Colonic mucosa (tissue), 4 donors: ENCODE results near the gene ZNF320. TPM values are rescaled to one million over a fixed set of nuclear protein-coding genes. Genes with fewer than 3 reads are reported as not detected.
A peak's percentile ranks its signal among the peaks of the same experiment; 100 is the strongest.
"Not testable (repeated sequence)": the region's sequence is repeated elsewhere in the genome, so short reads cannot be mapped to it uniquely, and the experiment has no call there.

Experiments
- DNase-seq: peaks from one replicate; pipeline ENCODE4 v3.0.0-alpha.2; 2020
- H3K27ac ChIP-seq: fragments of 200-600 bp; one replicate; pipeline ENCODE4 v1.8.0; 2021
- H3K27me3 ChIP-seq: fragments of 200-600 bp; one replicate; pipeline ENCODE4 v1.8.0; 2021
- H3K36me3 ChIP-seq: fragments of 200-600 bp; one replicate; pipeline ENCODE4 v1.8.0; 2021
- H3K4me1 ChIP-seq: fragments of 200-600 bp; one replicate; pipeline ENCODE4 v1.8.0; 2021; ENCODE audit warnings: mild to moderate bottlenecking
- H3K4me3 ChIP-seq: fragments of 200-600 bp; one replicate; pipeline ENCODE4 v1.8.0; 2021
- H3K9ac ChIP-seq, 2 donors: one replicate each; pipeline ENCODE4 v1.7.0; 2013; ENCODE audit warnings: control low read depth in 2 of 2, low read depth in 2 of 2, low read length in 2 of 2
- H3K9me3 ChIP-seq: fragments of 200-600 bp; one replicate; pipeline ENCODE4 v1.8.0; 2021
- intact Hi-C: fragments of 100-400 bp; cut with DNase I; formaldehyde crosslinking; loops from one replicate; pipeline ENCODE4 v1.14.1; 2022
- total RNA-seq, 2 donors: library from RNA; stranded (reverse); fragmentation: NEBNext Ultra II Directional in 1 of 2; extraction: Animal tissue kit (Norgen Biotek cat#: 25700) in 1 of 2; gene quantifications; one replicate each; pipeline ENCODE4 v1.2.1, GENCODE V29; 2021
- TF ChIP-seq, protein P1 (sequence below): fragments of 200-600 bp; IDR thresholded peaks from one replicate; pipeline ENCODE4 v1.8.0; 2022; ENCODE audit warnings: antibody characterized with exemption, mild to moderate bottlenecking
- donor health status: healthy.
- donor health status: DM: no; HTN: no; CAD: no.
- donor health status: DM: no; HTN: no; CAD: no.

ZNF320 gene
- 10 to 100 TPM in 1 of 2 donors, 1 to 10 TPM in 1; 4.6 to 21.3 TPM for total RNA-seq

DNA sequence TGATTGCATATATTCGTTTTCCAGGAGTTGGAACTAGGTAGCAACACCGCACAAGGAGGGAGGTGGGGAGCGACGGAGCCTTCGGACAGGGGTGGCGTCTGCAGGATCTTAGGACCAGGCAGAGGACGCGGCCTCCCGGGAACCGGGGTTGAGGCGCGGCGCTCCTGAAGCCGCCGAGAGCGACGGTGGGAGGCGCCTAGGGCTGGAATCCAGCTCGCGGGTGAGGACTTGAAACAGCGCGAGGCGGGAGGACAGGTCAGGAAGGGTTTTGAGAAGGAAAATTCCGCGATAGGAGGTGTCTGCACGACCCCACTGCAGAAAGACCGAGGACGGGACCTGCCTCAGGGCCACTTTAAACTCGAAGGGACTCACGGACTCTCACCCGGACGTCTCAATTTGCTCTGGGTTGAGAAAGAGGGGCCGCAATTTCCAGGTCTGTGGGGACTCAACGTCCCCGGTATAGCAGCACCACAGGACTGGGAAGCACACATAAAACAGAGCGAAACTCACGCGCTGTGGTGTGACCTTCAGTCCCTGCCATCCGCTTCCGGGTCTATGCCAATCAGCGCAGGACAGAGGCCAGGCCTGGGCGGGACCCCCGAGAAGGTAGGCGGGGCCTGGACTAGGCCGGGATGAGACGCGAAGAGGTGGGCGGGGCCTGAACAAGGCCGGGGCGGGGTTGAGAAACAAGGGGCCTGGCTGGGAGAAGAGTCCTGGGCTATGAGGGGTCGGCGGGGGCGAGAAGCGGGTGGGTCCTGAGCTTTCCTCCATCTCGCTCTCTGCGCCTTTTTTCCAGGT, at the start of gene ZNF320:
ZNF320 (minus strand) TSS at position 498 of the 798 bp plus-strand sequence. CDS start 7,380 bp downstream, outside the sequence.
- Histone ChIP-seq H3K9me3 (no peaks in the 10 kb centered on the region), H3K27me3 (no peaks in the 10 kb centered on the region), H3K27ac (peak within 1 kb of the TSS; percentile 96), H3K36me3 (no peaks in the 10 kb centered on the region), H3K4me3 (peak within 1 kb of the TSS; percentile 78), H3K9ac (peak within 1 kb of the TSS; percentile 77 to 88), H3K4me1 (no peaks in the 10 kb centered on the region)
- TF ChIP-seq, protein P1, sequence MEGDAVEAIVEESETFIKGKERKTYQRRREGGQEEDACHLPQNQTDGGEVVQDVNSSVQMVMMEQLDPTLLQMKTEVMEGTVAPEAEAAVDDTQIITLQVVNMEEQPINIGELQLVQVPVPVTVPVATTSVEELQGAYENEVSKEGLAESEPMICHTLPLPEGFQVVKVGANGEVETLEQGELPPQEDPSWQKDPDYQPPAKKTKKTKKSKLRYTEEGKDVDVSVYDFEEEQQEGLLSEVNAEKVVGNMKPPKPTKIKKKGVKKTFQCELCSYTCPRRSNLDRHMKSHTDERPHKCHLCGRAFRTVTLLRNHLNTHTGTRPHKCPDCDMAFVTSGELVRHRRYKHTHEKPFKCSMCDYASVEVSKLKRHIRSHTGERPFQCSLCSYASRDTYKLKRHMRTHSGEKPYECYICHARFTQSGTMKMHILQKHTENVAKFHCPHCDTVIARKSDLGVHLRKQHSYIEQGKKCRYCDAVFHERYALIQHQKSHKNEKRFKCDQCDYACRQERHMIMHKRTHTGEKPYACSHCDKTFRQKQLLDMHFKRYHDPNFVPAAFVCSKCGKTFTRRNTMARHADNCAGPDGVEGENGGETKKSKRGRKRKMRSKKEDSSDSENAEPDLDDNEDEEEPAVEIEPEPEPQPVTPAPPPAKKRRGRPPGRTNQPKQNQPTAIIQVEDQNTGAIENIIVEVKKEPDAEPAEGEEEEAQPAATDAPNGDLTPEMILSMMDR, result no peak
- peak; percentile 97 for DNase-seq
- intact Hi-C loops, result no loop called here

DNA sequence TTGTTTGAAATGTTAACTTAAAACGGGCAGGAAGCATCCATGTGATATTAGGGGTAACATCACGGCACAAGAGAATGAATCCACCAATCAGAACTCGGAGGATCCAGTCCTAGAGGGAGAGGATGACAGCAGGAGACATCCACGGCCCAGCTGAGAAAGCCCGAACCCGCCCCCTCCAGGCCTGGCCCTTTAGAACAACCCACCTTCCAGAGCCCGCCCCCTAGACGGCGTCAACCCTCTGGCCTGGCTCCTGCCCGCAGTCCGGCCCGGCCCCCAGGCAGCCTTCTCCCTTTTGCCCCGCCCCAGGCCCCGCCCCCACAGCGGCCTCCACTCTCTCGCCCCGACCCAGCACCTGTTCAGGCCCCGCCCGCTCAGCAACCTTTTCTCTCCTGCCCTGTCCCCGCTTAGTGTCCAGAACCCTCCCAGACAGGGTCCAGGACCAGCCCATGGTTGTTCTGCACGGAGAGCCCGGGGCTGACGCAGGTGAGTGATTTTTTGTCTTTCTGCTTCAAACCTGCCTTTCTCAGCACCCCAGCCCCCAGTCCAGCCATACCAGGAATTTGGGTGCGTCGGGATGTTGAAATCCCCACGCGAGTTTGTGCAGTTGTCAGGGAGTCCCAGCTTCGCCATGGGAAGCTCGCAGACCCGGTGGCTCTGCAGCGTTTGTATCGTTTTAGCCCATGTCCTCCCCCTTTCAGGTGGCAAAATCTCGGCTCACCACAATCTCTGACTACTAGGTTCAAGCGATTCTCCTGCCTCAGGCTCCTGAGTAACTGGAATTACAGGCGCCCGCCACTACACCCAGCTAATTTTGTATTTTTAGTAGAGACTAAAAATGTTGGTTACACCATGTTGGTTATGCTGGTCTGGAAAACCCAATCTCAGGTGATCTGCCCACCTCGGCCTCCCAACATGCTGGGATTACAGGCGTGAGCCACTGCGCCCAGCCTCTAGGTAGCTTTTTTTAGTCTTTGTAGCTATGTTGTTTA, 49.2 kb upstream of the ZNF320 start:
- Histone ChIP-seq H3K36me3 (peaks cover 9% of the 10 kb centered on the region), H3K4me1 (peaks cover 5% of the 10 kb centered on the region), H3K27me3 (no peaks in the 10 kb centered on the region), H3K27ac (no peak overlapping the region), H3K9me3 (peaks cover 19% of the 10 kb centered on the region), H3K9ac (no peak overlapping the region), H3K4me3 (no peak overlapping the region)
- intact Hi-C loops, result no loop called here
- TF ChIP-seq, protein P1, result no peak
- no peak for DNase-seq

DNA sequence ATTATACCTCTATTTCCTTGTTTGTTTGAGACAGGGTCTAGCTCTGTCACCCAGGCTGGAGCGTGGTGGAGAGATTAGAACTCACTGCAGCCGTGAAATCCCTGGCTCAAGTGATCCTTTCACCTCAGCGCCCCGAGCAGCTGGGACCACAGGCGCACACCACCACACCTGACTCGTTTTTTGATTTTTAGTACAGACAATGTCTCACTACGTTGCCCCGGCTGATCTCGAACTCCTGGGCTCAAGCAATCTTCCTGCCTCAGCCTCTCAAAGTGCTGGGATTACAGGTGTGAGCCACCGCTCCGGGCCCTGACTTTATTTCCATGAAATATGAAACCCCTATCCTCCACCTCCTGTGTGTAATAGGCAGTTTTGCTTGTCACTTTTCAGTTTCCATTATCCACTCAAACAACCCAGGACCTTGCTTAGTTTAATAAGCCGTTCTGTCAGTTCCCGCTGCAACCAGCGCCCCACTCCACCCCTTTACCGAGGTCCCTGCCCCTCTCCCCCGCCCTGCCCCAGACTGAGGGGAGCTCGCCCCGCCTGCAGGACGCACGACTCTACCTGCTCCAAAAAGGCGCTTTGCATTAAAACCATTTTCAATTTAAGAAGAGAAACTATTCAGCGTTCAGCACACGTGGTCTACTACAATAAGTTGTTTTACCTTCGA, 48.4 kb upstream of the ZNF320 start:
- H3K4me1 ChIP-seq, result peaks cover 5% of the 10 kb centered on the region
- H3K9ac ChIP-seq, result peak overlapping the region in 1 of 2 donors; percentile 4
- H3K4me3 ChIP-seq, result no peak overlapping the region
- no peak overlapping the region for H3K27ac ChIP-seq
- no peak for DNase-seq
- intact Hi-C loops, result no loop called here
- TF ChIP-seq, protein P1, result no peak
- H3K36me3 ChIP-seq, result peaks cover 2% of the 10 kb centered on the region
- H3K27me3 ChIP-seq, result no peaks in the 10 kb centered on the region
- H3K9me3 ChIP-seq, result peaks cover 19% of the 10 kb centered on the region

GRCh38 chr19:52944703-52945493, 47.5 kb upstream of the ZNF320 start:
- H3K9ac ChIP-seq, result peak overlapping the region in 1 of 2 donors; percentile 4
- H3K36me3 ChIP-seq, H3K4me1 ChIP-seq, intact Hi-C loops, H3K27me3 ChIP-seq, H3K4me3 ChIP-seq, H3K27ac ChIP-seq: not testable (repeated sequence)
- peaks cover 17% of the 10 kb centered on the region for H3K9me3 ChIP-seq
- peak; percentile 56 for DNase-seq

DNA sequence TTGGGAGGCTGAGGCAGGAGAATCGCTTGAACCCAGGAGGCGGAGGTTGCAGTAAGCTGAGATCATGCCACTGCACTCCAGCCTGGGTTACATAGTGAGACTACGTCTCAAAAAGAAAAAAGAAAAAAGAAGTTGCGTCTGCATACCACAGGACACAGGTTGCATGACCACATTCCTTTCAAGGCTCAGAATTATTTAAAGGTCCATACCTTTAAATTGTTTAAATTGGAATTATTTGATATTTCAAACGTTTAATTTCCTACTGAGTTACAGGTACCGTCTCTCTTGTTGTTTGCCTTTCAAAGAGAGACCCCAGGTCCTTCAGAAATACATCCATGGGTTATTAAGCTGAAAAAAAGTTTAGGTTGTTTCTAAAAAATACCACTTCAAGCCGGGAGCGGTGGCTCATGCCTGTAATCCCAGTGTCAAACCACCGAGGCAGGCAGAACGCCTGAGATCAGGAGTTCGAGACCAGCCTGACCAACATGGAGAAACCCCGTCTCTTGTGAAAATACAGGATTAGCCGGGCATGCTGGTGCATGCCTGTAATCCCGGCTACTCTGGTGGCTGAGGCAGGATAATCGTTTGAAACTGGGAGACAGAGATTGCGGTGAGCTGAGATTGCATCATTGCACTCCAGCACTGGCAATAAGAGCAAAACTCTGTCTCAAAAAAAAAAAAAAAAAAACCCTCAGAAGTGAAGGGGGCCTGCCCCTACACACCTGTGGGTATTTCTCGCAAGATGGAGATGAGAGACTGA, 46.6 kb upstream of the ZNF320 start:
- no peaks in the 10 kb centered on the region for H3K27me3 ChIP-seq
- peaks cover 9% of the 10 kb centered on the region for H3K9me3 ChIP-seq
- TF ChIP-seq, protein P1, result no peak
- no peak overlapping the region for H3K27ac ChIP-seq
- intact Hi-C loops, result loop anchor here (2.0 kb wide), 1 partner anchor 17 kb away; no protein-coding TSS in a partner anchor
- no peak overlapping the region for H3K4me3 ChIP-seq
- DNase-seq, result no peak
- H3K36me3 ChIP-seq, result no peaks in the 10 kb centered on the region
- H3K9ac ChIP-seq, result no peak overlapping the region
- H3K4me1 ChIP-seq, result peaks cover 5% of the 10 kb centered on the region
